Stomach smooth muscle (tissue), 2 donors: Measurements from ENCODE around the gene DSCAML1.

ENCODE experiments used
- H3K27ac ChIP-seq: one replicate; pipeline ENCODE4 v1.7.0; 2013; ENCODE audit warnings: mild to moderate bottlenecking, low read length, inconsistent platforms
- H3K27me3 ChIP-seq, 2 donors: one replicate each; pipeline ENCODE4 v1.7.0; 2013; ENCODE audit warnings: low read length in 2 of 2; ENCODE audit not compliant: insufficient read depth in 2 of 2, control insufficient read depth in 1 of 2
- H3K36me3 ChIP-seq, 2 donors: one replicate each; pipeline ENCODE4 v1.7.0; 2013; ENCODE audit warnings: low read length in 2 of 2; ENCODE audit not compliant: control insufficient read depth in 2 of 2, insufficient read depth in 2 of 2
- H3K4me1 ChIP-seq: one replicate; pipeline ENCODE4 v1.7.0; 2013; ENCODE audit warnings: low read length; ENCODE audit not compliant: control insufficient read depth, insufficient read depth
- H3K4me3 ChIP-seq, 2 donors: one replicate each; pipeline ENCODE4 v1.7.0; 2013; ENCODE audit warnings: low read length in 2 of 2
- H3K9ac ChIP-seq, 2 donors: one replicate each; pipeline ENCODE4 v1.7.0; 2013; ENCODE audit warnings: low read length in 2 of 2, mild to moderate bottlenecking in 1 of 2
- H3K9me3 ChIP-seq, 2 donors: one replicate each; pipeline ENCODE4 v1.7.0; 2013; ENCODE audit warnings: low read length in 2 of 2; ENCODE audit not compliant: control insufficient read depth in 2 of 2
- donor health status: healthy.
- donor health status: Pancreatic carcinoma.

The DSCAML1 gene

GRCh38 chr11:117662255-117662654 lies 134.8 kb downstream of the DSCAML1 start:
- Histone ChIP-seq H3K27me3 (no peaks in the 10 kb centered on the region), H3K9me3 (no peaks in the 10 kb centered on the region), H3K36me3 (no peaks in the 10 kb centered on the region), H3K9ac (no peak overlapping the region), H3K27ac (no peak overlapping the region), H3K4me1 (peaks cover 19% of the 10 kb centered on the region), H3K4me3 (no peak overlapping the region)

- Histone ChIP-seq H3K27ac (no peak overlapping the region), H3K9me3 (no peaks in the 10 kb centered on the region), H3K4me3 (no peak overlapping the region)
These were observed 138.2 kb downstream of the DSCAML1 start for GRCh38 chr11:117658809-117659208.

GRCh38 chr11:117657794-117658193 lies 139.2 kb downstream of the DSCAML1 start:
- no peaks in the 10 kb centered on the region for H3K27me3 ChIP-seq
- no peak overlapping the region for H3K4me3 ChIP-seq
- H3K9ac ChIP-seq = no peak overlapping the region
- H3K4me1 ChIP-seq = no peaks in the 10 kb centered on the region
- no peaks in the 10 kb centered on the region for H3K9me3 ChIP-seq
- no peaks in the 10 kb centered on the region for H3K36me3 ChIP-seq
- no peak overlapping the region for H3K27ac ChIP-seq

More at GRCh38 chr11:117658809-117659208, 138.2 kb downstream of the DSCAML1 start:
- Histone ChIP-seq H3K9ac (no peak overlapping the region), H3K27me3 (no peaks in the 10 kb centered on the region), H3K4me1 (peaks cover 8% of the 10 kb centered on the region), H3K36me3 (no peaks in the 10 kb centered on the region)

- Histone ChIP-seq H3K4me3 (no peak overlapping the region), H3K27ac (no peak overlapping the region), H3K9ac (no peak overlapping the region), H3K27me3 (no peaks in the 10 kb centered on the region), H3K36me3 (no peaks in the 10 kb centered on the region), H3K4me1 (no peaks in the 10 kb centered on the region), H3K9me3 (no peaks in the 10 kb centered on the region)
These were observed 142.4 kb downstream of the DSCAML1 start for GRCh38 chr11:117654281-117655255.

GRCh38 chr11:117652521-117652920 lies 144.5 kb downstream of the DSCAML1 start:
- H3K36me3 ChIP-seq = no peaks in the 10 kb centered on the region
- H3K4me1 ChIP-seq = no peaks in the 10 kb centered on the region
- no peaks in the 10 kb centered on the region for H3K27me3 ChIP-seq
- H3K4me3 ChIP-seq = no peak overlapping the region
- no peak overlapping the region for H3K27ac ChIP-seq
- no peaks in the 10 kb centered on the region for H3K9me3 ChIP-seq
- H3K9ac ChIP-seq = no peak overlapping the region

GRCh38 chr11:117649296-117650055 lies 147.5 kb downstream of the DSCAML1 start:
- no peak overlapping the region for H3K9ac ChIP-seq
- no peaks in the 10 kb centered on the region for H3K9me3 ChIP-seq
- no peak overlapping the region for H3K4me3 ChIP-seq
- H3K36me3 ChIP-seq = no peaks in the 10 kb centered on the region
- no peaks in the 10 kb centered on the region for H3K27me3 ChIP-seq
- no peak overlapping the region for H3K27ac ChIP-seq
- H3K4me1 ChIP-seq = no peaks in the 10 kb centered on the region

- no peak overlapping the region for H3K4me3 ChIP-seq
- H3K9ac ChIP-seq = no peak overlapping the region
- no peak overlapping the region for H3K27ac ChIP-seq
- no peaks in the 10 kb centered on the region for H3K27me3 ChIP-seq
- H3K9me3 ChIP-seq = no peaks in the 10 kb centered on the region
- H3K4me1 ChIP-seq = no peaks in the 10 kb centered on the region
- H3K36me3 ChIP-seq = no peaks in the 10 kb centered on the region
These were observed 149.1 kb downstream of the DSCAML1 start for GRCh38 chr11:117647872-117648271.

GRCh38 chr11:117647207-117647606 lies 149.8 kb downstream of the DSCAML1 start:
- Histone ChIP-seq H3K27ac (no peak overlapping the region), H3K9me3 (no peaks in the 10 kb centered on the region), H3K27me3 (no peaks in the 10 kb centered on the region), H3K9ac (no peak overlapping the region), H3K36me3 (no peaks in the 10 kb centered on the region), H3K4me1 (no peaks in the 10 kb centered on the region), H3K4me3 (no peak overlapping the region)

GRCh38 chr11:117646411-117646810 lies 150.6 kb downstream of the DSCAML1 start:
- Histone ChIP-seq H3K9ac (no peak overlapping the region), H3K27ac (no peak overlapping the region), H3K9me3 (no peaks in the 10 kb centered on the region), H3K27me3 (no peaks in the 10 kb centered on the region), H3K4me3 (no peak overlapping the region), H3K36me3 (no peaks in the 10 kb centered on the region), H3K4me1 (no peaks in the 10 kb centered on the region)

GRCh38 chr11:117644403-117645155 lies 152.4 kb downstream of the DSCAML1 start:
- H3K9ac ChIP-seq = no peak overlapping the region
- H3K27ac ChIP-seq = no peak overlapping the region

More at GRCh38 chr11:117644403-117645155, 152.4 kb downstream of the DSCAML1 start:
- Histone ChIP-seq H3K4me3 (no peak overlapping the region), H3K4me1 (no peaks in the 10 kb centered on the region), H3K9me3 (no peaks in the 10 kb centered on the region), H3K27me3 (no peaks in the 10 kb centered on the region), H3K36me3 (no peaks in the 10 kb centered on the region)
